Measurements from ENCODE around the gene SWI5. TPM values are rescaled to one million over a fixed set of nuclear protein-coding genes. Genes with fewer than 3 reads are reported as not detected.

Gene SWI5
- total and polyA plus RNA-seq, 2 experiments from 2014 or later = 26.6 to 42.5 TPM

DNA sequence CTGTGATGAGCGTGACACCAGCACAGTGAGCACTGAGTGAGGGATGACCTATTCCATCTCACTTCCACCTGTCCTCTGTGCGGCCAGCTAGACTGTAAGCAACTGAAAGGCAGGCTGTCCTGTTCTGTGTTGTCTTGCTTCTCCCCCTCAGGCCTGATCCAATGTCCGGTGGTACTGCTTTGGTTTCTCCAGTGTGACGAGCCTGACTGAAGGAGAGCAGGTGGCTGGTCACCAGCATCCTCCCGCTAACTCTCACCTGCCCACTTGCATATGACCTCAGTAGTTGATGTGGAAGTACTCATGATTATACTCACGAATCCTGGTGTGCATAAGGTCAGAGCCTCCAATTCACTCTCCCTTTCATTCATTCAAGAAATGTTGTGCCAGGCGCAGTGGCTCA is 61.9 kb downstream of the SWI5 start:
- Mint-ChIP-seq H3K27me3 (ENCODE audit: insufficient read depth, low read depth, poor library complexity) (peaks cover 14% of the 10 kb centered on the region), H3K9me3 (0 out of 3 replicates have a peak, but pooled peaks cover 3% of the 10 kb centered on the region), H3K4me1 (peaks cover 4% of the 10 kb centered on the region; the same call in 2 of the 3 replicates), H3K4me3 (no peak overlapping the region), H3K27ac (no peak overlapping the region), H3K36me3 (ENCODE audit: low read depth) (no peaks in the 10 kb centered on the region; the same call in 2 of the 3 replicates)
- TF ChIP-seq NANOG (IDR thresholded peaks at IDR 0.05; ENCODE audit: borderline replicate concordance) = no peak
- TF ChIP-seq REST (IDR thresholded peaks at IDR 0.05; ENCODE audit: unreplicated experiment) = no peak
- no peak for TF ChIP-seq ZNF462 (CRISPR knock-in tag; IDR thresholded peaks at IDR 0.05)
- TF ChIP-seq, protein P1, sequence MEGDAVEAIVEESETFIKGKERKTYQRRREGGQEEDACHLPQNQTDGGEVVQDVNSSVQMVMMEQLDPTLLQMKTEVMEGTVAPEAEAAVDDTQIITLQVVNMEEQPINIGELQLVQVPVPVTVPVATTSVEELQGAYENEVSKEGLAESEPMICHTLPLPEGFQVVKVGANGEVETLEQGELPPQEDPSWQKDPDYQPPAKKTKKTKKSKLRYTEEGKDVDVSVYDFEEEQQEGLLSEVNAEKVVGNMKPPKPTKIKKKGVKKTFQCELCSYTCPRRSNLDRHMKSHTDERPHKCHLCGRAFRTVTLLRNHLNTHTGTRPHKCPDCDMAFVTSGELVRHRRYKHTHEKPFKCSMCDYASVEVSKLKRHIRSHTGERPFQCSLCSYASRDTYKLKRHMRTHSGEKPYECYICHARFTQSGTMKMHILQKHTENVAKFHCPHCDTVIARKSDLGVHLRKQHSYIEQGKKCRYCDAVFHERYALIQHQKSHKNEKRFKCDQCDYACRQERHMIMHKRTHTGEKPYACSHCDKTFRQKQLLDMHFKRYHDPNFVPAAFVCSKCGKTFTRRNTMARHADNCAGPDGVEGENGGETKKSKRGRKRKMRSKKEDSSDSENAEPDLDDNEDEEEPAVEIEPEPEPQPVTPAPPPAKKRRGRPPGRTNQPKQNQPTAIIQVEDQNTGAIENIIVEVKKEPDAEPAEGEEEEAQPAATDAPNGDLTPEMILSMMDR (conservative IDR thresholded peaks at IDR 0.05; ENCODE audit: low read depth in 2 of 2) = no peak
- TF ChIP-seq ZNF331 (CRISPR knock-in tag; IDR thresholded peaks at IDR 0.05; ENCODE audit: low read depth) = no peak
- TF ChIP-seq POLR2AphosphoS5 (IDR thresholded peaks at IDR 0.05; ENCODE audit: low read depth) = no peak
- no peak for TF ChIP-seq JUNB (IDR thresholded peaks at IDR 0.05; ENCODE audit: unreplicated experiment)
- TF ChIP-seq EZH2phosphoT487 (IDR thresholded peaks at IDR 0.05; ENCODE audit: unreplicated experiment) = no peak
- TF ChIP-seq ZNF114 (CRISPR knock-in tag; IDR thresholded peaks at IDR 0.05) = no peak
- TF ChIP-seq STAT1 (IDR thresholded peaks at IDR 0.05; ENCODE audit: unreplicated experiment) = no peak
- TF ChIP-seq CREB1 (CRISPR knock-in tag; IDR thresholded peaks at IDR 0.05; ENCODE audit: low read depth) = no peak
- no peak for TF ChIP-seq EZH2 (IDR thresholded peaks at IDR 0.05; ENCODE audit: low read depth, unreplicated experiment)
- TF ChIP-seq, protein P2, sequence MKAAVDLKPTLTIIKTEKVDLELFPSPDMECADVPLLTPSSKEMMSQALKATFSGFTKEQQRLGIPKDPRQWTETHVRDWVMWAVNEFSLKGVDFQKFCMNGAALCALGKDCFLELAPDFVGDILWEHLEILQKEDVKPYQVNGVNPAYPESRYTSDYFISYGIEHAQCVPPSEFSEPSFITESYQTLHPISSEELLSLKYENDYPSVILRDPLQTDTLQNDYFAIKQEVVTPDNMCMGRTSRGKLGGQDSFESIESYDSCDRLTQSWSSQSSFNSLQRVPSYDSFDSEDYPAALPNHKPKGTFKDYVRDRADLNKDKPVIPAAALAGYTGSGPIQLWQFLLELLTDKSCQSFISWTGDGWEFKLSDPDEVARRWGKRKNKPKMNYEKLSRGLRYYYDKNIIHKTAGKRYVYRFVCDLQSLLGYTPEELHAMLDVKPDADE (IDR thresholded peaks at IDR 0.05) = no peak
- peaks cover 12% of the 10 kb centered on the region; the same call in 1 of the 2 replicates for H3F3A ChIP-seq (replicated peaks; ENCODE audit: low read depth)
- no peak overlapping the region for H2AFZ ChIP-seq
- H3K36me3 ChIP-seq (ENCODE audit: insufficient read depth) = no peaks in the 10 kb centered on the region
- ATAC-seq (no peak), DNase-seq (ENCODE audit: low spot score) (no peak)
- no peak overlapping the region for H3K27ac ChIP-seq (ENCODE audit: low read depth)
- no peak overlapping the region for H3K4me3 ChIP-seq
- H3K4me2 ChIP-seq = no peak overlapping the region
- H4K20me1 ChIP-seq (replicated peaks; ENCODE audit: insufficient read depth) = peaks cover 6% of the 10 kb centered on the region; the same call in 1 of the 2 replicates
- no peaks in the 10 kb centered on the region for H3K79me2 ChIP-seq (replicated peaks; ENCODE audit: insufficient read depth)
- no peaks in the 10 kb centered on the region for H3K9me2 ChIP-seq (ENCODE audit: insufficient read depth)
- no peaks in the 10 kb centered on the region for H3K4me1 ChIP-seq (ENCODE audit: insufficient read depth)
- no peaks in the 10 kb centered on the region for H3K27me3 ChIP-seq (ENCODE audit: insufficient read depth)
